MM.1S (cell line): ENCODE measurements around the gene RABEP2.

Source experiments
- DNase-seq: peaks from one replicate; pipeline ENCODE4 v3.0.0-alpha.2; 2015
- H2AFZ ChIP-seq: fragments of 300-600 bp; sonication (generic); 2 replicates; pipeline ENCODE4 v1.6.0; 2016; ENCODE audit warnings: antibody characterized with exemption, low read length
- H3F3A ChIP-seq: fragments of 300-600 bp; sonication (generic); 2 replicates; pipeline ENCODE4 v1.6.1; 2016; ENCODE audit warnings: mild to moderate bottlenecking, antibody characterized with exemption, low read length, moderate library complexity, mixed read lengths; ENCODE audit not compliant: insufficient read depth
- H3K27ac ChIP-seq: fragments of 300-600 bp; sonication (generic); 2 replicates; pipeline ENCODE4 v1.5.1; 2016; ENCODE audit warnings: mild to moderate bottlenecking, low read length
- H3K27me3 ChIP-seq: fragments of 300-600 bp; sonication (generic); replicated peaks from 2 replicates; pipeline ENCODE4 v1.6.0; 2016; ENCODE audit warnings: low read length; ENCODE audit not compliant: insufficient read depth
- H3K36me3 ChIP-seq: fragments of 300-600 bp; sonication (generic); replicated peaks from 2 replicates; pipeline ENCODE4 v1.6.1; 2016; ENCODE audit warnings: mild to moderate bottlenecking, low read length, mixed read lengths; ENCODE audit not compliant: insufficient read depth
- H3K4me1 ChIP-seq: fragments of 300-600 bp; sonication (generic); 2 replicates; pipeline ENCODE4 v1.6.1; 2016; ENCODE audit warnings: low read length, mixed read lengths
- H3K4me2 ChIP-seq: fragments of 300-600 bp; sonication (generic); 2 replicates; pipeline ENCODE4 v1.6.0; 2016; ENCODE audit warnings: low read depth, low read length
- H3K4me3 ChIP-seq: fragments of 300-600 bp; sonication (generic); 2 replicates; pipeline ENCODE4 v1.5.1; 2016; ENCODE audit warnings: low read length, mixed read lengths
- H3K79me2 ChIP-seq: fragments of 300-600 bp; sonication (generic); 2 replicates; pipeline ENCODE4 v1.6.1; 2016; ENCODE audit warnings: mixed run types, low read length, mixed read lengths
- H3K9ac ChIP-seq: fragments of 300-600 bp; sonication (generic); 2 replicates; pipeline ENCODE4 v1.6.1; 2016; ENCODE audit warnings: low read length, mixed read lengths
- H3K9me2 ChIP-seq: fragments of 300-600 bp; sonication (generic); replicated peaks from 2 replicates; pipeline ENCODE4 v1.6.1; 2016; ENCODE audit warnings: mild to moderate bottlenecking, low read length, mixed read lengths; ENCODE audit not compliant: insufficient read depth
- H3K9me3 ChIP-seq: fragments of 300-600 bp; sonication (generic); replicated peaks from 2 replicates; pipeline ENCODE4 v1.6.1; 2016; ENCODE audit warnings: mild to moderate bottlenecking, low read length, mixed read lengths; ENCODE audit not compliant: insufficient read depth
- H4K20me1 ChIP-seq: fragments of 300-600 bp; sonication (generic); 2 replicates; pipeline ENCODE4 v1.6.1; 2016; ENCODE audit warnings: mild to moderate bottlenecking, low read length, moderate library complexity, mixed read lengths; ENCODE audit not compliant: insufficient read depth
- EZH2 ChIP-seq: fragments of 300-600 bp; sonication (generic); optimal IDR thresholded peaks from 2 replicates; pipeline ENCODE3; 2017; ENCODE audit warnings: low read depth, mild to moderate bottlenecking, antibody characterized with exemption, low read length, mixed read lengths
- EZH2phosphoT487 ChIP-seq: fragments of 300-600 bp; sonication (generic); IDR thresholded peaks from 2 replicates; pipeline ENCODE4 v1.6.1; 2018; ENCODE audit warnings: antibody characterized with exemption, low read length
- TF ChIP-seq, protein P1 (sequence below): fragments of 300-600 bp; sonication (generic); IDR thresholded peaks from 2 replicates; pipeline ENCODE4 v1.5.1; 2016; ENCODE audit warnings: antibody characterized with exemption, low read length, mixed read lengths

Gene RABEP2

GRCh38 chr16:28935924-28936783, 11.1 kb upstream of the RABEP2 start:
- H3F3A ChIP-seq, result no peaks in the 10 kb centered on the region
- H3K4me1 ChIP-seq, result no peaks in the 10 kb centered on the region
- peaks cover 6% of the 10 kb centered on the region; the same call in 1 of the 2 replicates for H3K27me3 ChIP-seq
- no peaks in the 10 kb centered on the region for H3K9me2 ChIP-seq
- H2AFZ ChIP-seq, result 0 out of 2 replicates have a peak overlapping the region, but pooled peaks have one; percentile 14
- H3K79me2 ChIP-seq, result no peaks in the 10 kb centered on the region
- H3K4me3 ChIP-seq, result no peak overlapping the region
- TF ChIP-seq, protein P1, sequence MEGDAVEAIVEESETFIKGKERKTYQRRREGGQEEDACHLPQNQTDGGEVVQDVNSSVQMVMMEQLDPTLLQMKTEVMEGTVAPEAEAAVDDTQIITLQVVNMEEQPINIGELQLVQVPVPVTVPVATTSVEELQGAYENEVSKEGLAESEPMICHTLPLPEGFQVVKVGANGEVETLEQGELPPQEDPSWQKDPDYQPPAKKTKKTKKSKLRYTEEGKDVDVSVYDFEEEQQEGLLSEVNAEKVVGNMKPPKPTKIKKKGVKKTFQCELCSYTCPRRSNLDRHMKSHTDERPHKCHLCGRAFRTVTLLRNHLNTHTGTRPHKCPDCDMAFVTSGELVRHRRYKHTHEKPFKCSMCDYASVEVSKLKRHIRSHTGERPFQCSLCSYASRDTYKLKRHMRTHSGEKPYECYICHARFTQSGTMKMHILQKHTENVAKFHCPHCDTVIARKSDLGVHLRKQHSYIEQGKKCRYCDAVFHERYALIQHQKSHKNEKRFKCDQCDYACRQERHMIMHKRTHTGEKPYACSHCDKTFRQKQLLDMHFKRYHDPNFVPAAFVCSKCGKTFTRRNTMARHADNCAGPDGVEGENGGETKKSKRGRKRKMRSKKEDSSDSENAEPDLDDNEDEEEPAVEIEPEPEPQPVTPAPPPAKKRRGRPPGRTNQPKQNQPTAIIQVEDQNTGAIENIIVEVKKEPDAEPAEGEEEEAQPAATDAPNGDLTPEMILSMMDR, result no peak
- TF ChIP-seq EZH2 (no peak), EZH2phosphoT487 (no peak)
- no peaks in the 10 kb centered on the region for H3K36me3 ChIP-seq
- no peak overlapping the region for H3K27ac ChIP-seq
- no peaks in the 10 kb centered on the region for H3K9me3 ChIP-seq
- H3K4me2 ChIP-seq, result 0 out of 2 replicates have a peak overlapping the region, but pooled peaks have one; percentile 21
- H4K20me1 ChIP-seq, result no peaks in the 10 kb centered on the region
- peak; percentile 57 for DNase-seq
- H3K9ac ChIP-seq, result no peak overlapping the region

GRCh38 chr16:28935346-28935745, 10.3 kb upstream of the RABEP2 start:
- H3K4me3 ChIP-seq, result no peak overlapping the region

DNA sequence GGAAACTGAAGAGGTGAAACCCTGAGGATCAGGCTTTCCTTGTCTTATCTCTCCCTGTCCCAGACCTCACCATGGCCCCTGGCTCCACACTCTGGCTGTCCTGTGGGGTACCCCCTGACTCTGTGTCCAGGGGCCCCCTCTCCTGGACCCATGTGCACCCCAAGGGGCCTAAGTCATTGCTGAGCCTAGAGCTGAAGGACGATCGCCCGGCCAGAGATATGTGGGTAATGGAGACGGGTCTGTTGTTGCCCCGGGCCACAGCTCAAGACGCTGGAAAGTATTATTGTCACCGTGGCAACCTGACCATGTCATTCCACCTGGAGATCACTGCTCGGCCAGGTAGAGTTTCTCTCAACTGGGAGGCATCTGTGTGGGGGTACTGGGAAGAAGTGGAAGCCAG, 8.1 kb upstream of the RABEP2 start:
- H3K79me2 ChIP-seq, result no peaks in the 10 kb centered on the region
- H3K4me1 ChIP-seq, result no peaks in the 10 kb centered on the region
- H4K20me1 ChIP-seq, result no peaks in the 10 kb centered on the region
- H3K9me2 ChIP-seq, result no peaks in the 10 kb centered on the region
- no peaks in the 10 kb centered on the region for H3F3A ChIP-seq
- H3K27me3 ChIP-seq, result no peaks in the 10 kb centered on the region
- no peak overlapping the region for H3K4me2 ChIP-seq
- H3K27ac ChIP-seq, result no peak overlapping the region
- no peak overlapping the region for H2AFZ ChIP-seq
- no peaks in the 10 kb centered on the region for H3K9me3 ChIP-seq
- no peak overlapping the region for H3K4me3 ChIP-seq
- no peak overlapping the region for H3K9ac ChIP-seq
- no peak for DNase-seq
- no peaks in the 10 kb centered on the region for H3K36me3 ChIP-seq
- no peak for TF ChIP-seq EZH2phosphoT487
- TF ChIP-seq, protein P1, result no peak

More at GRCh38 chr16:28935346-28935745, 10.3 kb upstream of the RABEP2 start:
- H3K27me3 ChIP-seq, result peaks cover 6% of the 10 kb centered on the region; the same call in 1 of the 2 replicates
- H3K36me3 ChIP-seq, result no peaks in the 10 kb centered on the region
- H3K4me2 ChIP-seq, result no peak overlapping the region
- no peaks in the 10 kb centered on the region for H4K20me1 ChIP-seq
- H3K4me1 ChIP-seq, result no peaks in the 10 kb centered on the region
- H3K9ac ChIP-seq, result no peak overlapping the region
- H3K27ac ChIP-seq, result no peak overlapping the region
- H2AFZ ChIP-seq, result no peak overlapping the region
- no peak for DNase-seq
- H3K9me2 ChIP-seq, result no peaks in the 10 kb centered on the region
- no peaks in the 10 kb centered on the region for H3K9me3 ChIP-seq
- H3K79me2 ChIP-seq, result no peaks in the 10 kb centered on the region
- TF ChIP-seq EZH2phosphoT487 (no peak), EZH2 (no peak)
- TF ChIP-seq, protein P1, result no peak
- no peaks in the 10 kb centered on the region for H3F3A ChIP-seq
